Glomerular endothelial cell (primary cell): ENCODE measurements around the gene FCHO1. TPM values are rescaled to one million over a fixed set of nuclear protein-coding genes. Genes with fewer than 3 reads are reported as not detected.
"Not testable (repeated sequence)": the region's sequence is repeated elsewhere in the genome, so short reads cannot be mapped to it uniquely, and the experiment has no call there.

ENCODE experiments used
- DNase-seq: peaks from one replicate; pipeline ENCODE4 v3.0.0-alpha.2; 2011; ENCODE audit warnings: low read depth, low spot score; ENCODE audit errors: extremely low read depth
- total RNA-seq: library from RNA; depleted of rRNA; stranded (reverse); fragments of >200 nt; gene quantifications from 2 replicates; pipeline ENCODE4 v1.2.3, GENCODE V29; 2015

The FCHO1 gene
- total RNA-seq, 1 donor from 2014 or later: 0.93 TPM

GRCh38 chr19:17788632-17789031, 37.4 kb downstream of the FCHO1 start:
- no peak for DNase-seq

- DNase-seq: no peak
Measured at GRCh38 chr19:17790059-17790780, 38.9 kb downstream of the FCHO1 start.

- no peak for DNase-seq
Measured at GRCh38 chr19:17794412-17794730, 43.1 kb downstream of the FCHO1 start.

GRCh38 chr19:17794731-17795494, 43.6 kb downstream of the FCHO1 start, which contains the start of gene B3GNT3:
B3GNT3 (plus strand) TSS chr19:17795138; CDS start chr19:17807808, 12,670 bp downstream.
- no peak for DNase-seq

- DNase-seq: no peak
Measured at GRCh38 chr19:17795495-17795856, 44.2 kb downstream of the FCHO1 start.

GRCh38 chr19:17796013-17796837, 44.9 kb downstream of the FCHO1 start:
- DNase-seq: no peak

GRCh38 chr19:17796838-17797423, 45.7 kb downstream of the FCHO1 start:
- no peak for DNase-seq

GRCh38 chr19:17797424-17798201, 46.3 kb downstream of the FCHO1 start:
- no peak for DNase-seq

- not testable (repeated sequence) for DNase-seq
Measured at GRCh38 chr19:17798599-17798998, 47.3 kb downstream of the FCHO1 start.

- no peak for DNase-seq
Measured at GRCh38 chr19:17802137-17802858, 51.0 kb downstream of the FCHO1 start.

GRCh38 chr19:17803264-17803896, 52.1 kb downstream of the FCHO1 start:
- DNase-seq: no peak

- no peak for DNase-seq
Measured at GRCh38 chr19:17805427-17805826, 54.1 kb downstream of the FCHO1 start.

- DNase-seq: no peak
Measured at GRCh38 chr19:17806945-17807344, 55.7 kb downstream of the FCHO1 start.

GRCh38 chr19:17807731-17808316, 56.5 kb downstream of the FCHO1 start:
- no peak for DNase-seq

GRCh38 chr19:17811103-17811502, 59.8 kb downstream of the FCHO1 start:
- DNase-seq: no peak

- no peak for DNase-seq
Measured at GRCh38 chr19:17811681-17812080, 60.4 kb downstream of the FCHO1 start.

GRCh38 chr19:17812099-17812498, 60.8 kb downstream of the FCHO1 start:
- no peak for DNase-seq

- no peak for DNase-seq
Measured at GRCh38 chr19:17817668-17818363, 66.5 kb downstream of the FCHO1 start.
